Caco-2 (cell line): ENCODE results near the gene RAB2B. TPM values are rescaled to one million over a fixed set of nuclear protein-coding genes. Genes with fewer than 3 reads are reported as not detected.

Experiments used
- BruUV-seq: library from RNA; stranded (reverse); fragments of 400-500 nt; replicated peaks from 2 replicates; lab custom pipeline; 2021; lab: Mats Ljungman, UMichigan
- CTCF ChIA-PET: fragments of 300-600 bp; sonication (Branson Sonifier 250); formaldehyde crosslinking; loops from one replicate; lab custom pipeline; 2022; ENCODE audit warnings: antibody characterized with exemption; lab: Charles Lee
- POLR2A ChIA-PET: fragments of 300-600 bp; sonication (Branson Sonifier 250); formaldehyde crosslinking; loops from one replicate; lab custom pipeline; 2022; ENCODE audit warnings: antibody characterized with exemption; lab: Charles Lee
- DNase-seq, 2 experiments: peaks; one replicate each; pipeline versions ENCODE4 v3.0.0 to v3.0.0-alpha.2; 2020 to 2022
- H3K27me3 ChIP-seq: replicated peaks from 2 replicates; pipeline ENCODE4 v1.6.0; 2011; ENCODE audit warnings: low read length; ENCODE audit not compliant: control insufficient read depth, insufficient read depth
- H3K36me3 ChIP-seq: 2 replicates; pipeline ENCODE4 v1.5.1; 2011; ENCODE audit warnings: low read length; ENCODE audit not compliant: control insufficient read depth, insufficient read depth
- H3K4me1 ChIP-seq: fragments of 250-450 bp; sonication (Bioruptor Pico); 2 replicates; pipeline ENCODE4 v1.5.1; 2020; ENCODE audit warnings: mild to moderate bottlenecking
- H3K4me3 ChIP-seq: 2 replicates; pipeline ENCODE4 v1.5.1; 2011; ENCODE audit warnings: low read depth, mild to moderate bottlenecking, control low read depth, low read length
- H3K9me3 ChIP-seq: fragments of 250-450 bp; sonication (Bioruptor Pico); 2 replicates; pipeline ENCODE4 v1.5.1; 2020; ENCODE audit warnings: mild to moderate bottlenecking, moderate library complexity
- H3K27ac Mint-ChIP-seq: one replicate; pipeline ENCODE4 v1.8.0; 2022; ENCODE audit warnings: mixed read lengths; ENCODE audit not compliant: unreplicated experiment
- H3K27me3 Mint-ChIP-seq: one replicate; pipeline ENCODE4 v1.8.0; 2022; ENCODE audit warnings: mixed read lengths; ENCODE audit not compliant: insufficient read depth, unreplicated experiment
- H3K36me3 Mint-ChIP-seq: one replicate; pipeline ENCODE4 v1.8.0; 2022; ENCODE audit warnings: mild to moderate bottlenecking, mixed read lengths; ENCODE audit not compliant: insufficient read depth, unreplicated experiment
- H3K4me1 Mint-ChIP-seq: one replicate; pipeline ENCODE4 v1.8.0; 2022; ENCODE audit warnings: low read depth, mixed read lengths; ENCODE audit not compliant: unreplicated experiment
- H3K4me3 Mint-ChIP-seq: one replicate; pipeline ENCODE4 v1.8.0; 2022; ENCODE audit warnings: mild to moderate bottlenecking, moderate library complexity, mixed read lengths; ENCODE audit not compliant: unreplicated experiment
- H3K9me3 Mint-ChIP-seq: one replicate; pipeline ENCODE4 v1.8.0; 2022; ENCODE audit warnings: mixed read lengths; ENCODE audit not compliant: unreplicated experiment
- intact Hi-C: fragments of 100-400 bp; cut with micrococcal nuclease; formaldehyde crosslinking; loops from one replicate; pipeline ENCODE4 v1.10.0; 2022; ENCODE audit not compliant: unreplicated experiment
- total RNA-seq: library from RNA; stranded (reverse); gene quantifications from 2 replicates; pipeline ENCODE4 v1.2.3, GENCODE V29; 2022
- TF ChIP-seq, protein P1 (sequence below), 2 experiments: fragments of 200-600 bp in 1 of 2; IDR thresholded peaks; 1 replicate in 1 of 2; 2 replicates in 1 of 2; pipeline versions ENCODE4 v1.5.1 to v1.8.0; 2011 to 2022; ENCODE audit warnings: antibody characterized with exemption in 1 of 2, control low read depth in 1 of 2, inconsistent platforms in 1 of 2, low read depth in 1 of 2, low read length in 1 of 2, mild to moderate bottlenecking in 1 of 2, moderate library complexity in 1 of 2; ENCODE audit not compliant: insufficient read depth in 1 of 2, severe bottlenecking in 1 of 2, unreplicated experiment in 1 of 2

RAB2B gene
- total RNA-seq, 1 experiment from 2014 or later, result 20.9 TPM

DNA sequence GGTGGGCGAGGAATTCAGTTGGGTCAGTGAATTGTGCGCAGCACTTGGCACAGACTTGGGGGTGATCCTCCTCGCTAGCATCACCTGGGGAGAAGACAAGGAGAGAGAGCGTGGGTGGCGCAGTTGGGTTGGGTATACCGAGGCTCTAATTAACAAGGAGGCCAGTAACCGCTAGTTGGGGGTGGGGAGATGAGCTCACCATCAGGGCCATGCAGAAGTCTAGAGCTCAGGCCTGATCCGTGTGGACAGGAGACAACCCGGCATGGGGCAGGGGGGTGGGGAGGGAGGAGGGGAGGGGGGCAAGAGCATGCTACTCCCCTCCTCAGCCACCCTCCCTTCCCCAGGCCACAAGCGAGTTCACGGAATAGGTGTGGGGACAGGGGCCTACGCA lies 48.8 kb upstream of the RAB2B start:
- DNase-seq, result no peak
- H3K4me1 ChIP-seq, result peaks cover 9% of the 10 kb centered on the region
- Mint-ChIP-seq H3K27ac (peak overlapping the region; percentile 72), H3K4me3 (peak overlapping the region; percentile 74), H3K9me3 (no peaks in the 10 kb centered on the region), H3K4me1 (peaks cover 13% of the 10 kb centered on the region), H3K36me3 (no peaks in the 10 kb centered on the region), H3K27me3 (no peaks in the 10 kb centered on the region)
- no TSS peak for BruUV-seq
- H3K36me3 ChIP-seq, result no peaks in the 10 kb centered on the region
- H3K9me3 ChIP-seq, result no peaks in the 10 kb centered on the region
- TF ChIP-seq, protein P1, sequence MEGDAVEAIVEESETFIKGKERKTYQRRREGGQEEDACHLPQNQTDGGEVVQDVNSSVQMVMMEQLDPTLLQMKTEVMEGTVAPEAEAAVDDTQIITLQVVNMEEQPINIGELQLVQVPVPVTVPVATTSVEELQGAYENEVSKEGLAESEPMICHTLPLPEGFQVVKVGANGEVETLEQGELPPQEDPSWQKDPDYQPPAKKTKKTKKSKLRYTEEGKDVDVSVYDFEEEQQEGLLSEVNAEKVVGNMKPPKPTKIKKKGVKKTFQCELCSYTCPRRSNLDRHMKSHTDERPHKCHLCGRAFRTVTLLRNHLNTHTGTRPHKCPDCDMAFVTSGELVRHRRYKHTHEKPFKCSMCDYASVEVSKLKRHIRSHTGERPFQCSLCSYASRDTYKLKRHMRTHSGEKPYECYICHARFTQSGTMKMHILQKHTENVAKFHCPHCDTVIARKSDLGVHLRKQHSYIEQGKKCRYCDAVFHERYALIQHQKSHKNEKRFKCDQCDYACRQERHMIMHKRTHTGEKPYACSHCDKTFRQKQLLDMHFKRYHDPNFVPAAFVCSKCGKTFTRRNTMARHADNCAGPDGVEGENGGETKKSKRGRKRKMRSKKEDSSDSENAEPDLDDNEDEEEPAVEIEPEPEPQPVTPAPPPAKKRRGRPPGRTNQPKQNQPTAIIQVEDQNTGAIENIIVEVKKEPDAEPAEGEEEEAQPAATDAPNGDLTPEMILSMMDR (IDR thresholded peaks at IDR 0.05; ENCODE audit: insufficient read depth in 1 of 2, low read depth in 1 of 2, low read length in 1 of 2, severe bottlenecking in 1 of 2, unreplicated experiment in 1 of 2), result no peak
- H3K4me3 ChIP-seq, result peak overlapping the region; percentile 79
- intact Hi-C loops, result no loop called here
- H3K27me3 ChIP-seq, result no peaks in the 10 kb centered on the region
- ChIA-PET POLR2A (interaction anchor here (0.6 to 1.6 kb wide), 5 partner anchors 14 to 88 kb away, joined by 4 to 29 read pairs (median 5); partner anchors contain the start of gene METTL3), CTCF (interaction anchor here (0.7 to 1.5 kb wide), 4 partner anchors 13 to 27 kb away, joined by 3 to 12 read pairs (median 4); partner anchors contain the start of gene METTL3)

DNA sequence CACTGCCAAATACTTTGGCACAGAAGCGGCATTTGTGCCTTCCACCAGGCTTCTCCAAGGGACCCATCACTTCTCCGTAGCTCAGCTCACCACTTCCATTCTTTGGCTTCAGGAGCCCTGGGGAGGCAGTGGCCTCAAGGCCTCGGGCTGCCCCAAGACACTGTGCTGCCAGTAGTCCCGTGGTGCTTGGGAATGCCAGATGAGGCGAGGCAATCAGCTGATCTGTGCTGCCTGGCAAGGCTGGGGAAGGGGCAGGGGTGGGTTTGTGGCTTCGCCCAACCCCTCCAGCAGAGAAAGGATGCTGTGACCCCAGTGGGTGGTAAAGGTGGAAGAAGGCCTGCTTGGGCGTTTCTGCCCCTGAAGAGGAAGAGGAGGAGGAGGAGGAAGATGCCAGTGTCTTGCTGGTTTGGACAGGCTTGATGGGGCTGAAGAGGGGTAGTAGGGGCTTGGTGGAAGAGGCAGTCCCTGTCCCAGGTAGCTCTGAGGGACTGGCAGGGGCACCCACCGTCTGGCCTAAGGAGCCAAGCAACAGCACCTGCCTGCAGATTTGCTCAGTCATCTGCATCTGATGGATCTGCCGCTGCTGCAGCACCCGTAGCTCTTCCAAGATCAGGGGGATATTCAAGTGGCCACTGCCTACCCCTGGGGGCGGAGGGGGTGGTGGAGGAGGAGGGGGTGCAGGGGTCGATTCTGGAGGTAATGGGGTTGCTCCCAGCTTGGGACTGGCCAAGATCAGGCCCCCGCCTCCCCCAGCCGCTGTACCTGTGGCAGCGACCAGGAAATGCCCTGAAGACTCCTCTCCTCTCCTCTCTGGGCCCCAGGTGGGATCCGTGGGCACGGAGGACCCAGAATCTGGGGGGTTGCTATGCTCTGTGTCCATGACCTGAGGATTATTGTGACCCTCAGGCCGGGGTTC lies 48.1 kb upstream of the RAB2B start:
- TSS peak; percentile 39 for BruUV-seq
- ChIA-PET CTCF (no interaction called here), POLR2A (no interaction called here)
- DNase-seq, result no peak
- Mint-ChIP-seq H3K27ac (peak overlapping the region; percentile 72), H3K36me3 (no peaks in the 10 kb centered on the region), H3K4me3 (peak overlapping the region; percentile 74), H3K27me3 (no peaks in the 10 kb centered on the region), H3K9me3 (no peaks in the 10 kb centered on the region), H3K4me1 (peaks cover 13% of the 10 kb centered on the region)
- Histone ChIP-seq H3K36me3 (no peaks in the 10 kb centered on the region), H3K9me3 (no peaks in the 10 kb centered on the region), H3K4me3 (no peak overlapping the region; the same call in 1 of the 2 replicates), H3K27me3 (no peaks in the 10 kb centered on the region), H3K4me1 (peaks cover 9% of the 10 kb centered on the region)
- intact Hi-C loops, result no loop called here
- TF ChIP-seq, protein P1 (IDR thresholded peaks at IDR 0.05; ENCODE audit: insufficient read depth in 1 of 2, low read depth in 1 of 2, low read length in 1 of 2, severe bottlenecking in 1 of 2, unreplicated experiment in 1 of 2), result no peak

DNA sequence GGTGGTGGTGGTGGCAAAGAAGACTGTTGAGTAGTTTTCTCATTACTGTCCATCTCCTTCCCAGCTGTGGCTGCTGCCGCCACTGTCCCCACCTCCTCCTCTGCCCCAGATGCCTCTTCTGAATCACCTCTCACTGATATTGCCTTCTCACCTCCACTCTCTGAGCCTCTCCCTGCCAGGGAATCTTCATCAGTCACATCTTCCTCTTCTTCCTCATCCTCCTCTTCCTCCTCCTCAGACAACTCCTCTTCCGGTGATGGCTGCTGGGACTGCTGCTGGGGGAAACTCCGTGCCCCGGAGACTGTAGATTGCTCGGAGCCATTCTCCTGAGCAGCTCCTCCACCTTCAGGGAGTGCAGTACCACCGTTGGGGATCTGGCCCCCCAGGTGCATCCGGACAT lies 46.4 kb upstream of the RAB2B start:
- no peaks in the 10 kb centered on the region for H3K36me3 Mint-ChIP-seq
- no peak overlapping the region for H3K27ac Mint-ChIP-seq
- no peak overlapping the region for H3K4me3 Mint-ChIP-seq
- Histone ChIP-seq H3K36me3 (no peaks in the 10 kb centered on the region), H3K4me1 (no peaks in the 10 kb centered on the region; the same call in 1 of the 2 replicates), H3K9me3 (no peaks in the 10 kb centered on the region), H3K4me3 (no peak overlapping the region), H3K27me3 (no peaks in the 10 kb centered on the region)
- no peaks in the 10 kb centered on the region for H3K27me3 Mint-ChIP-seq
- TF ChIP-seq, protein P1 (IDR thresholded peaks at IDR 0.05; ENCODE audit: insufficient read depth in 1 of 2, low read depth in 1 of 2, low read length in 1 of 2, severe bottlenecking in 1 of 2, unreplicated experiment in 1 of 2), result no peak
- intact Hi-C loops, result no loop called here
- no TSS peak for BruUV-seq
- ChIA-PET POLR2A (no interaction called here), CTCF (no interaction called here)
- H3K9me3 Mint-ChIP-seq, result no peaks in the 10 kb centered on the region
- DNase-seq, result no peak
- peaks cover 6% of the 10 kb centered on the region for H3K4me1 Mint-ChIP-seq
